K562 (cell line): ENCODE results near the gene MAP4K1. TPM values are rescaled to one million over a fixed set of nuclear protein-coding genes. Genes with fewer than 3 reads are reported as not detected.

ENCODE experiments used
- BCL6 ChIP-seq: fragments of 250-450 bp; sonication (Bioruptor Pico); IDR thresholded peaks from 2 replicates; pipeline ENCODE4 v1.4.0; 2020
- BDP1 ChIP-seq: IDR thresholded peaks from 3 replicates; pipeline ENCODE4 v1.6.1; 2011; ENCODE audit not compliant: insufficient read length, insufficient read depth
- BRCA1 ChIP-seq, 2 experiments: fragments of 450-650 bp in 1 of 2; sonication (generic) in 1 of 2; formaldehyde crosslinking in 1 of 2; IDR thresholded peaks; 2 replicates each; pipeline versions ENCODE4 v1.5.0 to v1.6.1; 2017 to 2020; ENCODE audit warnings: mild to moderate bottlenecking in 1 of 2, missing genetic modification reagents in 1 of 2
- COPS2 ChIP-seq: fragments of 450-650 bp; conservative IDR thresholded peaks from 2 replicates; pipeline ENCODE4 v1.6.1; 2016; ENCODE audit warnings: mild to moderate bottlenecking, moderate library complexity
- E2F3 ChIP-seq: fragments of 250-450 bp; sonication (Bioruptor Pico); IDR thresholded peaks from 2 replicates; pipeline ENCODE4 v1.4.0; 2020; ENCODE audit warnings: mild to moderate bottlenecking
- KLF10 ChIP-seq: fragments of 250-450 bp; sonication (Bioruptor Pico); IDR thresholded peaks from 2 replicates; pipeline ENCODE4 v1.6.1; 2021; ENCODE audit warnings: matching md5 sums
- PML ChIP-seq: IDR thresholded peaks from 2 replicates; pipeline ENCODE4 v1.6.1; 2012; ENCODE audit warnings: low read length, inconsistent platforms
- PTBP1 ChIP-seq: fragments of 200-400 bp; formaldehyde crosslinking; IDR thresholded peaks from 2 replicates; pipeline ENCODE4 v1.6.1; 2017; ENCODE audit warnings: low read depth, low read length
- SRSF1 ChIP-seq: fragments of 200-400 bp; formaldehyde crosslinking; IDR thresholded peaks from 2 replicates; pipeline ENCODE4 v1.6.1; 2017; ENCODE audit warnings: mild to moderate bottlenecking, low read depth, low read length, moderate library complexity
- TEAD1 ChIP-seq, 2 experiments: fragments of 450-650 bp in 1 of 2; sonication (generic) in 1 of 2; formaldehyde crosslinking; IDR thresholded peaks; 2 replicates each; pipeline versions ENCODE4 v1.4.0 to v1.8.0; 2020 to 2022; ENCODE audit warnings: mild to moderate bottlenecking in 2 of 2, missing genetic modification reagents in 1 of 2
- WHSC1 ChIP-seq: IDR thresholded peaks from one replicate; pipeline ENCODE4 v1.6.1; 2012; ENCODE audit warnings: low read length, control low read depth, inconsistent platforms
- polyA plus RNA-seq, 8 experiments: library from polyadenylated mRNA; depleted of rRNA in 4 of 8; stranded (reverse) in 5 of 8; unstranded in 3 of 8; fragments of >200 nt; fragmentation: Nextera tagmentation in 2 of 8; fragmentation: Illumina TruSeq in 1 of 8; extraction: Ambion mirVana in 2 of 8; extraction: Trizol in 1 of 8; gene quantifications; 2 replicates each; pipeline versions ENCODE4 v1.2.1 to v1.2.3, GENCODE V29; 2011 to 2014; ENCODE audit warnings: inconsistent platforms in 1 of 8, missing spikeins in 1 of 8
- total RNA-seq, 7 experiments: library from RNA; depleted of rRNA in 6 of 7; stranded (reverse); fragments of >200 nt in 6 of 7; fragmentation: Illumina TruSeq in 2 of 7; extraction: Trizol in 2 of 7; gene quantifications; 2 replicates each; pipeline versions ENCODE4 v1.2.1 to v1.2.3, GENCODE V29; 2011 to 2021; ENCODE audit warnings: low replicate concordance in 1 of 7
- TF ChIP-seq, protein P1 (sequence below): sonication (generic); formaldehyde crosslinking; IDR thresholded peaks from 2 replicates; pipeline ENCODE4 v1.8.1; 2023; ENCODE audit warnings: mild to moderate bottlenecking, missing genetic modification reagents, moderate library complexity
- TF ChIP-seq, protein P2 (sequence below): fragments of 250-450 bp; sonication (Bioruptor Pico); IDR thresholded peaks from 2 replicates; pipeline ENCODE4 v1.5.0; 2020; ENCODE audit warnings: mild to moderate bottlenecking, borderline replicate concordance
- TF ChIP-seq, protein P3 (sequence below): fragments of 250-450 bp; sonication (Bioruptor Pico); IDR thresholded peaks from 2 replicates; pipeline ENCODE4 v1.5.0; 2021; ENCODE audit warnings: mild to moderate bottlenecking, moderate library complexity
- TF ChIP-seq, protein P4 (sequence below): sonication (generic); formaldehyde crosslinking; IDR thresholded peaks from 2 replicates; pipeline ENCODE4 v1.8.0; 2022; ENCODE audit warnings: mild to moderate bottlenecking, missing genetic modification reagents
- TF ChIP-seq, protein P5 (sequence below), 2 experiments: fragments of 150-350 bp in 1 of 2; IDR thresholded peaks; 2 replicates each; pipeline ENCODE4 v1.6.1; 2012 to 2016; ENCODE audit warnings: low read depth in 2 of 2, low read length in 2 of 2, mild to moderate bottlenecking in 1 of 2, moderate library complexity in 1 of 2

The MAP4K1 gene
- total and polyA plus RNA-seq, 9 of the 15 experiments (the other 6 are each of a cell fraction or from before 2014, with no cell fraction given) = 0.14 to 3.2 (median 0.73) TPM; not detected in 1

DNA sequence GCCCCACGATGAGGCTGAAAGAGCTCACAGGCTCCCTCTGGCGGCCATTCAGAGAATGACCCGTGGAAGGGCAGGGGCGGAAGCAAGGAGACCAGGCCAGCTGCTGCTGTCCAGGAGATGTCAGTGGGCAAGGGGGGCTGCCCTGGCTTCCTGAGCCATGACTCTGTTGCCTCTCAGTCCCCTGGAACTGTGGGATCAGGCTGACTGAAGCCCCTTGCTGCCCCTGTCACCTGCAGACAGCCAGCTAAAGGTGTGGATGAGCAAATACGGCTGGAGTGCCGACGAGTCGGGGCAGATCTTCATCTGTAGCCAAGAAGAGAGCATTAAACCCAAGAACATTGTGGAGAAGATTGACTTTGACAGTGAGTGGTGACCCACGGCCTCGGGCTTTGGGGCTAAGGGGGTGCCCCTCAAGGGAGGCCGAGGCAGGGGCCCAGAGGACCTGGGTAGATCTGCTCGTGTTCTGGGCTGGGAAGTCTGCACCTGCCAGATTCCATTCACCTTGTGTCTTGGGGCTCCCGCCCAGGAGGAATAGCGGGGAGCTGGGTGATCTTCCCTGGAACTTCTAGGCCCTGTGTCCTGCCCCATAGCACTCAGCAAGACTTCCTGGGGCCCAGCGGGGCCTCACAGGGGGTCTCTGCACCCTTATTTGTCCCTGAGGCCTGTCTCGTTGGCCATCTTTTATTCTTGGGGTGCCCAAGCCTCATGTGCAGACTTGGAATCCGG is 17.2 kb upstream of the MAP4K1 start (continued):
- TF ChIP-seq, protein P1, sequence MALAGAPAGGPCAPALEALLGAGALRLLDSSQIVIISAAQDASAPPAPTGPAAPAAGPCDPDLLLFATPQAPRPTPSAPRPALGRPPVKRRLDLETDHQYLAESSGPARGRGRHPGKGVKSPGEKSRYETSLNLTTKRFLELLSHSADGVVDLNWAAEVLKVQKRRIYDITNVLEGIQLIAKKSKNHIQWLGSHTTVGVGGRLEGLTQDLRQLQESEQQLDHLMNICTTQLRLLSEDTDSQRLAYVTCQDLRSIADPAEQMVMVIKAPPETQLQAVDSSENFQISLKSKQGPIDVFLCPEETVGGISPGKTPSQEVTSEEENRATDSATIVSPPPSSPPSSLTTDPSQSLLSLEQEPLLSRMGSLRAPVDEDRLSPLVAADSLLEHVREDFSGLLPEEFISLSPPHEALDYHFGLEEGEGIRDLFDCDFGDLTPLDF = no peak
- TF ChIP-seq TEAD1 (CRISPR knock-in tag; IDR thresholded peaks at IDR 0.05) (no peak), BRCA1 (IDR thresholded peaks at IDR 0.05) (no peak), BRCA1 (CRISPR knock-in tag; IDR thresholded peaks at IDR 0.05) (0 out of 2 replicates have a peak, but pooled peaks have one; percentile 72), PTBP1 (no peak), SRSF1 (no peak), E2F3 (CRISPR knock-in tag) (no peak), PML (no peak), BDP1 (no peak), WHSC1 (no peak), COPS2 (no peak), KLF10 (CRISPR knock-in tag) (no peak), BCL6 (CRISPR knock-in tag) (no peak)
- TF ChIP-seq, protein P2, sequence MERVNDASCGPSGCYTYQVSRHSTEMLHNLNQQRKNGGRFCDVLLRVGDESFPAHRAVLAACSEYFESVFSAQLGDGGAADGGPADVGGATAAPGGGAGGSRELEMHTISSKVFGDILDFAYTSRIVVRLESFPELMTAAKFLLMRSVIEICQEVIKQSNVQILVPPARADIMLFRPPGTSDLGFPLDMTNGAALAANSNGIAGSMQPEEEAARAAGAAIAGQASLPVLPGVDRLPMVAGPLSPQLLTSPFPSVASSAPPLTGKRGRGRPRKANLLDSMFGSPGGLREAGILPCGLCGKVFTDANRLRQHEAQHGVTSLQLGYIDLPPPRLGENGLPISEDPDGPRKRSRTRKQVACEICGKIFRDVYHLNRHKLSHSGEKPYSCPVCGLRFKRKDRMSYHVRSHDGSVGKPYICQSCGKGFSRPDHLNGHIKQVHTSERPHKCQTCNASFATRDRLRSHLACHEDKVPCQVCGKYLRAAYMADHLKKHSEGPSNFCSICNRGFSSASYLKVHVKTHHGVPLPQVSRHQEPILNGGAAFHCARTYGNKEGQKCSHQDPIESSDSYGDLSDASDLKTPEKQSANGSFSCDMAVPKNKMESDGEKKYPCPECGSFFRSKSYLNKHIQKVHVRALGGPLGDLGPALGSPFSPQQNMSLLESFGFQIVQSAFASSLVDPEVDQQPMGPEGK (CRISPR knock-in tag) = no peak
- TF ChIP-seq, protein P3, sequence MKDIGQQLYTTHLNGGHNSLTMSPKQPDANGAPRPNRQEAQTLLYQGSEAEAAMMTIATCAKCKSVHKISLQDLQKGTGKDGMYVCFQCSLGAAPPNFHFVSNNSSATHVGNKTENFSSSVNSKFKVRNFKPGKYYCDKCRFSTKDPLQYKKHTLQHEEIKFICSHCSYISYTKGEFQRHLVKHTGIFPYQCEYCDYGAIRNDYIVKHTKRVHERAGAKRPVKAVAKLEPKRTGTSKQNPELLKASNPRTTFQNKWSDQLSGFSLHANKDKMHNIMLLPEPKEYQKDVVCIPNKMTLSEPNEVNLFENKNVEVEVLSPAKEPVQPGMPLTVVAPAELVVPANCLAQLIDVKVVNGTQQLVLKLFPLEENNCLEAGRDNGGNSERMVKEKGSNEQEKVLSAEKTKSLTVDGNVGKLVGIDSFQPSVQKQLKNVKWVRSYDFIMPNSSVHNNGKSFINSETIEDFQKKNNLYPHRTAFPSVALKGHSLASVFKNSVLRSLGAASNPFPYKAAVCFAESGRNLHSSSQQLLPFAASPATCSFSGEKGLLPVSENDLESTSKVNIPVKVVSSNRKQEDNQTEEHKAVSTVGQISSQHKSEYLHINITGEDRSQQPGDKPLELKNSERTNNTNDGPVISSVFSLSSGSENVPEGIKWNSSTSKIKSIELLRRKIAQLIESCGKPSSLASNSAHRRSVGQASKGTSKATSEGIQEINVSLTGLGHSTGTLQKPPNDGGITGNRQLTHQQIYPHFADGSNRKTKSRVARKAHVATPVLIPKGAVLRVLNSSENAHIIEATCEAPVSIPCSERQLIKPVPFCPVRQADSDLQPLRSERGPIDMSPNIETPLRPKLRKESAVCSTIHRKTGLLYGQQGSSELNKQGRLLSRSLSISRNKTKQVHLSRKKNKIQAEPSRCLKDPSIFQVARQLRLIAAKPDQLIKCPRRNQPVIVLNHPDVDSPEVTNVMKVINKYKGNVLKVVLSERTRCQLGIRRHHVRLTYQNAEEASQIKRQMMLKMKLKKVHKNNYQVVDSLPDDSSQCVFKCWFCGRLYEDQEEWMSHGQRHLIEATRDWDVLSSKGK (CRISPR knock-in tag) = no peak
- TF ChIP-seq, protein P4, sequence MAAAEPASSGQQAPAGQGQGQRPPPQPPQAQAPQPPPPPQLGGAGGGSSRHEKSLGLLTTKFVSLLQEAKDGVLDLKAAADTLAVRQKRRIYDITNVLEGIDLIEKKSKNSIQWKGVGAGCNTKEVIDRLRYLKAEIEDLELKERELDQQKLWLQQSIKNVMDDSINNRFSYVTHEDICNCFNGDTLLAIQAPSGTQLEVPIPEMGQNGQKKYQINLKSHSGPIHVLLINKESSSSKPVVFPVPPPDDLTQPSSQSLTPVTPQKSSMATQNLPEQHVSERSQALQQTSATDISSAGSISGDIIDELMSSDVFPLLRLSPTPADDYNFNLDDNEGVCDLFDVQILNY = no peak
- TF ChIP-seq, protein P5, sequence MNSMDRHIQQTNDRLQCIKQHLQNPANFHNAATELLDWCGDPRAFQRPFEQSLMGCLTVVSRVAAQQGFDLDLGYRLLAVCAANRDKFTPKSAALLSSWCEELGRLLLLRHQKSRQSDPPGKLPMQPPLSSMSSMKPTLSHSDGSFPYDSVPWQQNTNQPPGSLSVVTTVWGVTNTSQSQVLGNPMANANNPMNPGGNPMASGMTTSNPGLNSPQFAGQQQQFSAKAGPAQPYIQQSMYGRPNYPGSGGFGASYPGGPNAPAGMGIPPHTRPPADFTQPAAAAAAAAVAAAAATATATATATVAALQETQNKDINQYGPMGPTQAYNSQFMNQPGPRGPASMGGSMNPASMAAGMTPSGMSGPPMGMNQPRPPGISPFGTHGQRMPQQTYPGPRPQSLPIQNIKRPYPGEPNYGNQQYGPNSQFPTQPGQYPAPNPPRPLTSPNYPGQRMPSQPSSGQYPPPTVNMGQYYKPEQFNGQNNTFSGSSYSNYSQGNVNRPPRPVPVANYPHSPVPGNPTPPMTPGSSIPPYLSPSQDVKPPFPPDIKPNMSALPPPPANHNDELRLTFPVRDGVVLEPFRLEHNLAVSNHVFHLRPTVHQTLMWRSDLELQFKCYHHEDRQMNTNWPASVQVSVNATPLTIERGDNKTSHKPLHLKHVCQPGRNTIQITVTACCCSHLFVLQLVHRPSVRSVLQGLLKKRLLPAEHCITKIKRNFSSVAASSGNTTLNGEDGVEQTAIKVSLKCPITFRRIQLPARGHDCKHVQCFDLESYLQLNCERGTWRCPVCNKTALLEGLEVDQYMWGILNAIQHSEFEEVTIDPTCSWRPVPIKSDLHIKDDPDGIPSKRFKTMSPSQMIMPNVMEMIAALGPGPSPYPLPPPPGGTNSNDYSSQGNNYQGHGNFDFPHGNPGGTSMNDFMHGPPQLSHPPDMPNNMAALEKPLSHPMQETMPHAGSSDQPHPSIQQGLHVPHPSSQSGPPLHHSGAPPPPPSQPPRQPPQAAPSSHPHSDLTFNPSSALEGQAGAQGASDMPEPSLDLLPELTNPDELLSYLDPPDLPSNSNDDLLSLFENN (IDR thresholded peaks at IDR 0.05; ENCODE audit: low read depth in 2 of 2, low read length in 2 of 2) = no peak
